HUDEP-2 (cell line): ENCODE results near the gene MAP2K7.
A peak's percentile ranks its signal among the peaks of the same experiment; 100 is the strongest.

Experiments
- DNase-seq, 76 experiments: peaks; one replicate each; lab custom pipeline; 2025; ENCODE audit not compliant: unreplicated experiment in 76 of 76; lab: John Stamatoyannopoulos, UW

The MAP2K7 gene

GRCh38 chr19:7881910-7882309 lies 21.8 kb upstream of the MAP2K7 start:
- no peak for DNase-seq

- DNase-seq: no peak
Observed at GRCh38 chr19:7883105-7883504, 20.6 kb upstream of the MAP2K7 start.

- DNase-seq: no peak
Observed at GRCh38 chr19:7883796-7884570, 19.7 kb upstream of the MAP2K7 start.

- DNase-seq: no peak
Observed at GRCh38 chr19:7885818-7886217, 17.9 kb upstream of the MAP2K7 start.

- DNase-seq: no peak
Observed at GRCh38 chr19:7887408-7888144, 16.1 kb upstream of the MAP2K7 start.

GRCh38 chr19:7888145-7888825 lies 15.4 kb upstream of the MAP2K7 start, which contains the start of gene LRRC8E:
LRRC8E (plus strand) TSS chr19:7888510; CDS start chr19:7895604, 7,094 bp downstream.
- peak in 37 of 76 experiments; percentile 25 to 72 (median 50) for DNase-seq

- DNase-seq: no peak
Observed at GRCh38 chr19:7888826-7889217, 14.9 kb upstream of the MAP2K7 start.

GRCh38 chr19:7893362-7894101 lies 10.1 kb upstream of the MAP2K7 start:
- peak in 6 of 76 experiments; percentile 23 to 41 (median 26) for DNase-seq

- DNase-seq: no peak
Observed at GRCh38 chr19:7894612-7895309, 8.9 kb upstream of the MAP2K7 start.

- DNase-seq: no peak
Observed at GRCh38 chr19:7895565-7895964, 8.1 kb upstream of the MAP2K7 start.

- DNase-seq: no peak
Observed at GRCh38 chr19:7897292-7897691, 6.4 kb upstream of the MAP2K7 start.

- no peak for DNase-seq
Observed at GRCh38 chr19:7898967-7899366, 4.7 kb upstream of the MAP2K7 start.

- DNase-seq: no peak
Observed at GRCh38 chr19:7899751-7900378, 3.8 kb upstream of the MAP2K7 start.

GRCh38 chr19:7900401-7900870 lies 3.2 kb upstream of the MAP2K7 start:
- DNase-seq: no peak

- no peak for DNase-seq
Observed at GRCh38 chr19:7900931-7901330, 2.7 kb upstream of the MAP2K7 start.

- DNase-seq: no peak
Observed at GRCh38 chr19:7901337-7901736, 2.3 kb upstream of the MAP2K7 start.

- DNase-seq: peak in 1 of 76 experiments; percentile 33
Observed at GRCh38 chr19:7902796-7903243, 857 bp upstream of the MAP2K7 start.

- DNase-seq: peak in 19 of 76 experiments; percentile 48 to 85 (median 59)
Observed at GRCh38 chr19:7904074-7905020, 670 bp downstream of the MAP2K7 start.
